Measurements from ENCODE around the gene COL1A2. TPM values are rescaled to one million over a fixed set of nuclear protein-coding genes. Genes with fewer than 3 reads are reported as not detected.

COL1A2 gene
- total RNA-seq, 4 donors from 2014 or later = 47.0 to 499 (median 75.9) TPM

- H3K27me3 ChIP-seq = peaks cover 4% of the 10 kb centered on the region
- no peak overlapping the region for H3K4me3 ChIP-seq
- H3K36me3 ChIP-seq = no peaks in the 10 kb centered on the region
- peaks cover 0 to 14% (median 1%) of the 10 kb centered on the region in 4 donors for H3K4me1 ChIP-seq
- 63 to 73% methylated on average over 1 of the region's 1 CpG for WGBS, 2 donors (ENCODE audit: low coverage in 1 of 2)
- in situ Hi-C loops (cut with MboI; ENCODE audit: low pct_ligation_motif_present in 1 of 4, low pct_unique_long_range_greater_than_20kb in 1 of 4, low sequenced_read_pairs in 3 of 4) = no loop called here
- H3K9me3 ChIP-seq = no peaks in the 10 kb centered on the region
- TF ChIP-seq POLR2AphosphoS5 (IDR thresholded peaks at IDR 0.05) (no peak), POLR2A (IDR thresholded peaks at IDR 0.05) (no peak), CTCF (IDR thresholded peaks at IDR 0.05) (no peak), EP300 (IDR thresholded peaks at IDR 0.05; ENCODE audit: low read depth) (no peak)
- no peak for DNase-seq
- intact Hi-C loops (cut with DNase I; ENCODE audit: low total_unique reads) = no loop called here
- no peak overlapping the region for H3K27ac ChIP-seq
Measured at GRCh38 chr7:94388540-94388939, 6.2 kb upstream of the COL1A2 start.

- WGBS, 2 donors (ENCODE audit: low coverage in 1 of 2) = 78 to 86% methylated on average over 1 of the region's 1 CpG
- no peak for DNase-seq
- peaks cover 0 to 18% (median 4%) of the 10 kb centered on the region in 4 donors for H3K4me1 ChIP-seq
- H3K27ac ChIP-seq = peak overlapping the region in 2 of 4 donors; percentile 18 to 90
- TF ChIP-seq POLR2A (IDR thresholded peaks at IDR 0.05) (no peak), EP300 (IDR thresholded peaks at IDR 0.05; ENCODE audit: low read depth) (no peak), CTCF (IDR thresholded peaks at IDR 0.05) (no peak), POLR2AphosphoS5 (IDR thresholded peaks at IDR 0.05) (no peak)
- H3K4me3 ChIP-seq = no peak overlapping the region
- no peaks in the 10 kb centered on the region for H3K9me3 ChIP-seq
- in situ Hi-C loops (cut with MboI; ENCODE audit: low pct_ligation_motif_present in 1 of 4, low pct_unique_long_range_greater_than_20kb in 1 of 4, low sequenced_read_pairs in 3 of 4) = no loop called here
- peaks cover 8% of the 10 kb centered on the region for H3K27me3 ChIP-seq
- intact Hi-C loops (cut with DNase I; ENCODE audit: low total_unique reads) = no loop called here
- no peaks in the 10 kb centered on the region for H3K36me3 ChIP-seq
Measured at GRCh38 chr7:94389381-94389780, 5.3 kb upstream of the COL1A2 start.

GRCh38 chr7:94391726-94392392 is 2.8 kb upstream of the COL1A2 start:
- Histone ChIP-seq H3K27me3 (peaks cover 15% of the 10 kb centered on the region), H3K4me3 (no peak overlapping the region), H3K9me3 (no peaks in the 10 kb centered on the region), H3K36me3 (no peaks in the 10 kb centered on the region), H3K4me1 (peaks cover 0 to 18% (median 4%) of the 10 kb centered on the region in 4 donors), H3K27ac (peak overlapping the region; percentile 88 to 90 (median 89))
- TF ChIP-seq POLR2A (IDR thresholded peaks at IDR 0.05) (no peak), POLR2AphosphoS5 (IDR thresholded peaks at IDR 0.05) (peak in 1 of 3 donors; percentile 40)
- WGBS, 2 donors (ENCODE audit: low coverage in 1 of 2) = 34 to 45% methylated on average over 3 to 4 of the region's 4 CpGs
- in situ Hi-C loops (cut with MboI; ENCODE audit: low pct_ligation_motif_present in 1 of 4, low pct_unique_long_range_greater_than_20kb in 1 of 4, low sequenced_read_pairs in 3 of 4) (loop anchor here in 3 of 4 donors (10.0 kb wide), 1 partner anchor 97 kb away; no protein-coding TSS in a partner anchor), intact Hi-C loops (cut with DNase I; ENCODE audit: low total_unique reads) (no loop called here)
- DNase-seq = no peak

GRCh38 chr7:94392393-94392786 is 2.3 kb upstream of the COL1A2 start:
- in situ Hi-C loops (cut with MboI; ENCODE audit: low pct_ligation_motif_present in 1 of 4, low pct_unique_long_range_greater_than_20kb in 1 of 4, low sequenced_read_pairs in 3 of 4) = loop anchor here in 3 of 4 donors (10.0 kb wide), 1 partner anchor 98 kb away; no protein-coding TSS in a partner anchor
- H3K27ac ChIP-seq = peak overlapping the region; percentile 88 to 90 (median 89)

More at GRCh38 chr7:94392393-94392786, 2.3 kb upstream of the COL1A2 start:
- no peaks in the 10 kb centered on the region for H3K9me3 ChIP-seq
- H3K27me3 ChIP-seq = peaks cover 15% of the 10 kb centered on the region
- no peaks in the 10 kb centered on the region for H3K36me3 ChIP-seq
- 63 to 84% methylated on average over 1 of the region's 1 CpG for WGBS, 2 donors (ENCODE audit: low coverage in 1 of 2)
- peaks cover 0 to 18% (median 4%) of the 10 kb centered on the region in 4 donors for H3K4me1 ChIP-seq
- no peak overlapping the region for H3K4me3 ChIP-seq
- intact Hi-C loops (cut with DNase I; ENCODE audit: low total_unique reads) = no loop called here
- no peak for TF ChIP-seq EP300 (IDR thresholded peaks at IDR 0.05; ENCODE audit: low read depth)
- no peak for TF ChIP-seq POLR2A (IDR thresholded peaks at IDR 0.05)
- no peak for TF ChIP-seq POLR2AphosphoS5 (IDR thresholded peaks at IDR 0.05)
- no peak for TF ChIP-seq CTCF (IDR thresholded peaks at IDR 0.05)
- no peak for DNase-seq

Measured in transverse colon (tissue), 4 donors.